Mucosa of stomach (tissue), 1 donor: ENCODE data around the gene DMAP1.

Experiments
- H3K27me3 ChIP-seq: one replicate; pipeline ENCODE4 v1.7.0; 2013; ENCODE audit warnings: mild to moderate bottlenecking, low read length; ENCODE audit not compliant: control insufficient read depth, insufficient read depth
- H3K36me3 ChIP-seq: one replicate; pipeline ENCODE4 v1.7.0; 2013; ENCODE audit warnings: low read length; ENCODE audit not compliant: control insufficient read depth, insufficient read depth
- H3K4me1 ChIP-seq: one replicate; pipeline ENCODE4 v1.7.0; 2013; ENCODE audit warnings: mild to moderate bottlenecking, low read length; ENCODE audit not compliant: control insufficient read depth, insufficient read depth
- H3K4me3 ChIP-seq: one replicate; pipeline ENCODE4 v1.7.0; 2013; ENCODE audit warnings: low read length
- H3K9ac ChIP-seq: one replicate; pipeline ENCODE4 v1.7.0; 2013; ENCODE audit warnings: mild to moderate bottlenecking, low read length, moderate library complexity
- H3K9me3 ChIP-seq: one replicate; pipeline ENCODE4 v1.7.0; 2013; ENCODE audit warnings: mild to moderate bottlenecking, low read length, moderate library complexity; ENCODE audit not compliant: control insufficient read depth
- donor health status: Pancreatic carcinoma.

The DMAP1 gene

DNA sequence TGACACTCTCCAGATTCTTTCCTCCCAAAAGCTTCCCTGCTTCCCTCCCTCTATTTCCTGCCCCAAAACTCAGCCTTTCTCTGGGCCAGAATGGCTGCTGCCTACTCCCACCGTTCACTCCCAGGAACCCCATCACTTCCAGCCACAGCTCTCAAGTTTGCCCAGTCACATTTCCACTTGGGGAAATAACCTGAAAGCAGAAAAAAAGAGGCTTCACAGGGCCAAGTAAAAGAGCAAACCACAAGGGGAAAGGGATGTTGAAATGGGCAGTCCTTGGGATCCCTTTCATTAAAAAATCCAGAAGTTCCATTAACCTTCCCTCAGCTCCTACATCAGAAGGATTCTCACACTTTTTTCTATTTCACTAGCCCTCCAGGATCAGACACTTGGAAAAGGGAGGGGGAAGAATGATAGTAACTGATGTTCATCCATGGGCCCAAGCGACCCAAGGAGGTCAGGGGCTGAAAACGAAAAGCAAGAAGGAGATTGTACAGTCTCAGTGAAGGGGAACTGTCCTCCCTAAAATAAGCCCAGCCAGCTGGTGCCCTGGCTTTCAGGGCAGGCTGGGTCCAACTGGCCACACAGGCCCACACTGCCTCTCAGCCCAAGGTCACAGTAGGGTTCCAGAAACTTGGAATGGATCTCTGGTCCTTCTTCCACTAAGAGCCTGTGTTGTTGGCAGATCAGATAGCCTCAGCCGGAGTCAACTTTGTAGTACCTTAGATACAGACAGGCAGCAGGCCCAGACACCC, 49.7 kb downstream of the DMAP1 start:
- Histone ChIP-seq H3K27me3 (no peaks in the 10 kb centered on the region), H3K4me3 (no peak overlapping the region), H3K9me3 (no peaks in the 10 kb centered on the region), H3K36me3 (no peaks in the 10 kb centered on the region), H3K4me1 (peaks cover 63% of the 10 kb centered on the region), H3K9ac (no peak overlapping the region)

DNA sequence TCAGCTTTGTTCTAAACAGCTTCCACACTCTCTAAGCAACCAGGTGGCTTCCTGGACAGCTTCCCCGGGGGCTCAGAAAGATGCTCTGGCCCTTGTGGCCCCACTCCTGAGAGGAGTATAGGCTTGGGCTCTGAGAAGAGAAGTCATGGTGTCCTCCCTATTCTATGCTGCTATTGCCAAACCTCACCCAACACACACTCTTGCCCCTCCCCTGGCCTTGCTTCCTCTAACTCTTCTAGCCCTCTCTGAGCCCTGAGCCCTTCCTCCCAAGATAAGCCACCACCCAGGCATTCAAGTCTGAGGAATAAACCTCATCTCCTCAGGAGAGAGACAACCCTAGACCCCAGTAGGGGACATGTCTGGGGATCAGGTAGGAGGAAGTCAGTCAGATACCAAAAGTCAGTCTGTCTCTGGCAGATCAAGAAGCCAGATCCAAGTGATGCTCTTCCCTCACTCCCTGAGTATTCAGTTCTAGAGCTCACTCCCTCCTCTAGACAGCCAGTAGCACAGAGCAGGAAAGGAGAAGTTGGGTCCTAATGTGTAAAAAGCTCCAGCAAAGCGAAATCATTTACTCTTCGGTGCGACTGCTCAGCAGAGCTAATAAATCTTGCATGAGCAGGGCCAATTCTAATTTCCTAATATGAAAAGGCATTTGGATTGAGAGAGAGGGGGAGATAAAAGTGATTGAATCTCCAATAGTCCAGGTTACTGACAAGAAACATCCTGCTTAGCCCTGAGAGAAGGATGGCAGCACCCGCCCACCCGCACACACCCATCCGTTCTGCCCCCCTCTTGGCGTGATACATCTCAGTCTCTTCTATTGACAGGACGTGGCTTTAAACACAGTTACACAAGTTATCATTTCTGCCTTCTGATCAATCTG, 50.5 kb downstream of the DMAP1 start:
- H3K27me3 ChIP-seq: no peaks in the 10 kb centered on the region
- no peak overlapping the region for H3K4me3 ChIP-seq
- H3K9ac ChIP-seq: no peak overlapping the region
- H3K9me3 ChIP-seq: no peaks in the 10 kb centered on the region
- peaks cover 71% of the 10 kb centered on the region for H3K4me1 ChIP-seq
- no peaks in the 10 kb centered on the region for H3K36me3 ChIP-seq

GRCh38 chr1:44264451-44264771, 51.1 kb downstream of the DMAP1 start:
- H3K4me1 ChIP-seq: peaks cover 72% of the 10 kb centered on the region
- no peaks in the 10 kb centered on the region for H3K36me3 ChIP-seq
- no peak overlapping the region for H3K4me3 ChIP-seq
- no peaks in the 10 kb centered on the region for H3K9me3 ChIP-seq
- H3K27me3 ChIP-seq: no peaks in the 10 kb centered on the region
- no peak overlapping the region for H3K9ac ChIP-seq

DNA sequence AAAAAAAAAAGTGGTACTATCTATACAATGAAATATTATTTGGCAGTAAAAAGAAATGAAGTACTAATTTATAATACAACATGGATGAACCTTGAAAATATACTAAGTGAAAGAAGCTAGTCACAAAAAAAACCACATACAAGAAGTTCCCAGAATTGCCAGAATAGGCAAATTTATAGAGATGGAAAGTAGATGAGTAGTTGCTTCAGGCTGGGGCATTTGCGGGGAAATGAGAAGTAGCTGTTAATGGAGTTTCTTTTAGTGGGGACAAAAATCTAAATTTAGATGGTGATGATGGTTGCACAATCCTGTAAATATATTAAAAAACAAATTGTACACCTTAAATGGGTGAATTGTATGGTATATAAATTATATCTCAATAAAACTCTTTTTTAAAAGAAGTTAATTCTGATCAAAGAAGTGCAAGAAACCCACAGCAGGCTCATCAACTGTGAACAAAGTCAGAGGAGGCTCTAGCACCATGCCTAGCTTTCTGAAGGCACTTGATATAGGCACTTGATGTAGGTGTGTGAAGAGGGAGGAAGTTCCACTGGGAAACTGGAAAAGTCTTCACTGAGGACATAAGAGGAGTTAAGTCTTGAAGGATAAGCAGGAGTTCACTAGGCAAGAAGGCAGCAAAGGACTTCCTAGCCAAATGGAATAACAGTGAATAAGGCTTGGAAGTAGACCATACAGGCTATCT, 52.5 kb downstream of the DMAP1 start:
- Histone ChIP-seq H3K36me3 (no peaks in the 10 kb centered on the region), H3K4me3 (no peak overlapping the region), H3K9ac (no peak overlapping the region), H3K27me3 (no peaks in the 10 kb centered on the region), H3K4me1 (peaks cover 63% of the 10 kb centered on the region), H3K9me3 (no peaks in the 10 kb centered on the region)

- H3K27me3 ChIP-seq: no peaks in the 10 kb centered on the region
- peaks cover 54% of the 10 kb centered on the region for H3K4me1 ChIP-seq
- H3K9me3 ChIP-seq: no peaks in the 10 kb centered on the region
- H3K36me3 ChIP-seq: no peaks in the 10 kb centered on the region
- no peak overlapping the region for H3K4me3 ChIP-seq
- no peak overlapping the region for H3K9ac ChIP-seq
These were observed 53.4 kb downstream of the DMAP1 start for GRCh38 chr1:44266400-44267344.

- Histone ChIP-seq H3K36me3 (no peaks in the 10 kb centered on the region), H3K9ac (no peak overlapping the region), H3K4me1 (peaks cover 46% of the 10 kb centered on the region), H3K27me3 (no peaks in the 10 kb centered on the region), H3K4me3 (no peak overlapping the region), H3K9me3 (no peaks in the 10 kb centered on the region)
These were observed 54.2 kb downstream of the DMAP1 start for GRCh38 chr1:44267438-44267837.

DNA sequence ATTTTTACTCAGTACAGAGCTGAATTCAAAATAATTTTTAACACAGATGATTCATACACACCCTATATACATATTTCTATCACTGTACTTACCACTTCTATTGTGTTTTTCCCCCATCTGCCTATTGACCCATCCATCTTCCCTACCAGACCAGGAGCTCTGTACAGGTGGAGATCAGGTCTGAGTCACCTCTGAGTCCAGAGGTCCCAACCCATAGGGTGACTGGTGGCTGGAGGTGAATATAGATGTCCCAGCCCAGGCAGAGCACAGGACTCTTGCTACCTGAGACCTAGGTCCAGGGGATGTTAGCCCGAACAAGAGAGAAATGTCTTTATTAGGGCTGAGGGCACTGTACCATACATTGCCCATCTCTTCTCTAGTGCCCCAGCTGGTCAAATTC, 54.8 kb downstream of the DMAP1 start:
- Histone ChIP-seq H3K9ac (no peak overlapping the region), H3K36me3 (no peaks in the 10 kb centered on the region), H3K9me3 (no peaks in the 10 kb centered on the region), H3K4me3 (no peak overlapping the region), H3K4me1 (peaks cover 40% of the 10 kb centered on the region), H3K27me3 (no peaks in the 10 kb centered on the region)
